Heart left ventricle (tissue), 13 donors: Measurements from ENCODE around the gene TTLL5.

Experiments
- CTCF ChIP-seq, 12 donors: fragments of 200-600 bp; sonication (generic) in 4 of 12; IDR thresholded peaks; one replicate each; pipeline versions ENCODE4 v1.5.0 to v1.8.0; 2018 to 2022; ENCODE audit warnings: antibody characterized with exemption in 12 of 12, mild to moderate bottlenecking in 5 of 12
- POLR2A ChIP-seq, 2 donors: fragments of 450-650 bp; IDR thresholded peaks; one replicate each; pipeline ENCODE4 v1.6.1; 2017; ENCODE audit warnings: antibody characterized with exemption in 2 of 2, mild to moderate bottlenecking in 2 of 2, moderate library complexity in 2 of 2
- donor health status: ischemic (EF 13 %, LVEDD 7.1; RV severe dilation, severe dysfunction).
- donor health status: DM: no; HTN: yes; CAD: no.
- donor health status: DM: no; HTN: no; CAD: no.
- donor health status: ischemic (EF 25% LVEDD 6.9; RV normal size, moderate dysfunction).
- donor health status: ischemic (EF 25% LVEDD 5.7; RV mildly dilated, moderate dysfunction).
- donor health status: ischemic (EF 35%, LVEDD 5.7; RV mildly dilated, moderate dysfunction).
- donor health status: nonischemic (EF 11% LVEDD 7.7; RV severe dilation, severe dysfunction).
- donor health status: DM: yes; HTN: yes; CAD: no.
- donor health status: PGD.
- donor health status: ischemic (EF 29% LVEDD 5.4; RV normal size, mild dysfunction).
- donor health status: nonischemic (EF 23%, LVEDD 6.1; RV moderate dilation, normal function).

DNA sequence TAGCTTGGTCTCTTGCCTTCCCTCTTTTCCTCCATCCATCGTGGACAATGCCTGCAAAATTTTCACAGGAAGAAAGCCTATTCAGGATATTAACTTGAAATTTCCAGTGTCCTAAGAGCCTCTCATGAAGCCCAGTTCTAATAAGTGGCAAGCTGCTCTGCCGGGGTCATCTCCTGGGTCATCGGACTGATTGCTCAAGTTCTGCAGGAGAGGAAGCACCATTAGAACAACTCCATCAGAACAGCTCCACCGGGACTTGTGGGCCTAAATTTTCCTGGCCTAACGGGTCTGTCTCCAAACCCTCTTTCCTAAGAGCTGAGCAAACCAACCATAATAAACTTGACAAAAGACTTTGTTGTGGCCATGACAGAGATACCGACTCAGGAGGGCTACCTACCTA lies 14.3 kb upstream of the TTLL5 start:
- TF ChIP-seq CTCF (IDR thresholded peaks at IDR 0.05) (no peak), POLR2A (IDR thresholded peaks at IDR 0.05) (no peak)
